ENCODE measurements around the gene SCP2.

DNA sequence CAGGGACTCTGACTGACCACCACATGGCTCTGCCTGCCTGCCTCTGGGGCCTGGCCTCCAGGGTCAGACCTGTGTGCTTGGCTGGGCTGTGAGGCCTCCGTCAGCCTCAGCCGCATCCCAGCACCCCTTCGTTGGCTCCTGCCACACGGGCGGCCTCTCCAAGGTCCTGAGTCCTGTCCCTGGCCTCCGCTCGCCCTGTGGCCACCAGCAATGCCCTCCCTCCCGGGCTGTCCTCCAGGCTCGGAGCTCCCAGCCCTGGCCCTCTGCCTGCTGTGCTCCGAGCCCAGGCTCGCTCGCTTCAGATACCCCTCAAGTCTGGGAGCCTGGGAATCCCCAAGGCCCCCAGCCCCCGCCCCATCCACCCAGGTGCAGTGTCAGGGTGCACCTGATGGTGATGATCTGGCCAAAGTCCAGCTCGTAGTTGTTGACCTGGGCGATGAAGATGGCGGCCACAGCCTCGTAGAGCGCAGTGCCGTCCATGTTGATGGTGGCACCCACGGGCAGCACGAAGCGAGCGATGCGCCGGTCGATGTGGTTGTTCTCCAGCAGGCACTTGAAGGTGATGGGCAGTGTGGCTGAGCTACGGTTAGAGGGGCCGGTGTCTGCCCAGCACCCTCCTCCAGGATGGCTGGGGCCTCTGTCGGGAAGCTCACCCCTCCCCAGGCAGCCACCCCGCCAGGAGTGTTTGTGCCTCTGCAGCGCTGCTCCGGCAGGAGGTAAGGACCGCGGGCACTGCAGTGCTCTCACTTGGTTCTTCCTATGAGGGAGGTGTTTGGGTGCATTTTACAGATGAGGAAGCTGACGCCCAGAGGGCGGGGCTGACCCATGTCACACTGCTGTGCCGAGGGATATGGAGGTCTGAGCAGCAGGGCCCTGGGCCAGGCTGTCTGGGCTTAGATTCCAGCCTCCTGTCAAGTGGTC, 163.4 kb downstream of the SCP2 start:
- TF ChIP-seq, protein P1, sequence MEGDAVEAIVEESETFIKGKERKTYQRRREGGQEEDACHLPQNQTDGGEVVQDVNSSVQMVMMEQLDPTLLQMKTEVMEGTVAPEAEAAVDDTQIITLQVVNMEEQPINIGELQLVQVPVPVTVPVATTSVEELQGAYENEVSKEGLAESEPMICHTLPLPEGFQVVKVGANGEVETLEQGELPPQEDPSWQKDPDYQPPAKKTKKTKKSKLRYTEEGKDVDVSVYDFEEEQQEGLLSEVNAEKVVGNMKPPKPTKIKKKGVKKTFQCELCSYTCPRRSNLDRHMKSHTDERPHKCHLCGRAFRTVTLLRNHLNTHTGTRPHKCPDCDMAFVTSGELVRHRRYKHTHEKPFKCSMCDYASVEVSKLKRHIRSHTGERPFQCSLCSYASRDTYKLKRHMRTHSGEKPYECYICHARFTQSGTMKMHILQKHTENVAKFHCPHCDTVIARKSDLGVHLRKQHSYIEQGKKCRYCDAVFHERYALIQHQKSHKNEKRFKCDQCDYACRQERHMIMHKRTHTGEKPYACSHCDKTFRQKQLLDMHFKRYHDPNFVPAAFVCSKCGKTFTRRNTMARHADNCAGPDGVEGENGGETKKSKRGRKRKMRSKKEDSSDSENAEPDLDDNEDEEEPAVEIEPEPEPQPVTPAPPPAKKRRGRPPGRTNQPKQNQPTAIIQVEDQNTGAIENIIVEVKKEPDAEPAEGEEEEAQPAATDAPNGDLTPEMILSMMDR (IDR thresholded peaks at IDR 0.05; ENCODE audit: insufficient read depth, low read length, poor library complexity, severe bottlenecking), result no peak
- no peak for TF ChIP-seq EZH2phosphoT487 (conservative IDR thresholded peaks at IDR 0.05; ENCODE audit: low read length)
